ENCODE results near the gene ABHD15.

GRCh38 chr17:29571486-29571882, 4.6 kb upstream of the ABHD15 start:
- TF ChIP-seq, protein P1, sequence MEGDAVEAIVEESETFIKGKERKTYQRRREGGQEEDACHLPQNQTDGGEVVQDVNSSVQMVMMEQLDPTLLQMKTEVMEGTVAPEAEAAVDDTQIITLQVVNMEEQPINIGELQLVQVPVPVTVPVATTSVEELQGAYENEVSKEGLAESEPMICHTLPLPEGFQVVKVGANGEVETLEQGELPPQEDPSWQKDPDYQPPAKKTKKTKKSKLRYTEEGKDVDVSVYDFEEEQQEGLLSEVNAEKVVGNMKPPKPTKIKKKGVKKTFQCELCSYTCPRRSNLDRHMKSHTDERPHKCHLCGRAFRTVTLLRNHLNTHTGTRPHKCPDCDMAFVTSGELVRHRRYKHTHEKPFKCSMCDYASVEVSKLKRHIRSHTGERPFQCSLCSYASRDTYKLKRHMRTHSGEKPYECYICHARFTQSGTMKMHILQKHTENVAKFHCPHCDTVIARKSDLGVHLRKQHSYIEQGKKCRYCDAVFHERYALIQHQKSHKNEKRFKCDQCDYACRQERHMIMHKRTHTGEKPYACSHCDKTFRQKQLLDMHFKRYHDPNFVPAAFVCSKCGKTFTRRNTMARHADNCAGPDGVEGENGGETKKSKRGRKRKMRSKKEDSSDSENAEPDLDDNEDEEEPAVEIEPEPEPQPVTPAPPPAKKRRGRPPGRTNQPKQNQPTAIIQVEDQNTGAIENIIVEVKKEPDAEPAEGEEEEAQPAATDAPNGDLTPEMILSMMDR (IDR thresholded peaks at IDR 0.05), result no peak
- no peak for TF ChIP-seq POLR2A (IDR thresholded peaks at IDR 0.05)
